T-cell (primary cell): ENCODE measurements around the gene COG8. TPM values are rescaled to one million over a fixed set of nuclear protein-coding genes. Genes with fewer than 3 reads are reported as not detected.

ENCODE experiments used
- ATAC-seq, 4 experiments: fragments of 200-7000 bp in 3 of 4; fragments of 150-1000 bp in 1 of 4; cut with Tn5 transposase; replicated peaks in 1 of 4; 1 replicate in 3 of 4; 2 replicates in 1 of 4; pipeline ENCODE4 v1.10.0; 2021; ENCODE audit warnings: moderate library complexity in 3 of 4, mild to moderate bottlenecking in 2 of 4, moderate number of reproducible peaks in 1 of 4
- CTCF ChIA-PET, 2 donors: fragments of 300-600 bp; sonication (Branson Sonifier 250); formaldehyde crosslinking; loops; one replicate each; lab custom pipeline; 2022; ENCODE audit warnings: antibody characterized with exemption in 2 of 2; lab: Charles Lee
- POLR2A ChIA-PET, 2 donors: fragments of 300-600 bp; sonication (Branson Sonifier 250); formaldehyde crosslinking; loops; one replicate each; lab custom pipeline; 2022; ENCODE audit warnings: antibody characterized with exemption in 2 of 2; lab: Charles Lee
- DNase-seq, 35 experiments: peaks; one replicate each; pipeline versions ENCODE4 v3.0.0 to v3.0.0-alpha.2; 2013 to 2023
- H3K27ac ChIP-seq: one replicate; pipeline ENCODE4 v1.5.1; 2013; ENCODE audit warnings: low read length
- H3K27me3 ChIP-seq, 2 experiments: replicated peaks in 1 of 2; 1 replicate in 1 of 2; 2 replicates in 1 of 2; pipeline versions ENCODE4 v1.6.1 to v1.7.0; 2013; ENCODE audit warnings: low read length in 1 of 2, mixed read lengths in 1 of 2; ENCODE audit not compliant: control insufficient read depth in 2 of 2, insufficient read depth in 2 of 2; ENCODE audit errors: extremely low read depth in 1 of 2
- H3K36me3 ChIP-seq, 2 donors: 1 replicate in 1 of 2; 2 replicates in 1 of 2; pipeline versions ENCODE4 v1.6.1 to v1.7.0; 2013; ENCODE audit warnings: low read length in 1 of 2; ENCODE audit not compliant: control insufficient read depth in 2 of 2, insufficient read depth in 1 of 2; ENCODE audit errors: extremely low read depth in 1 of 2
- H3K4me1 ChIP-seq, 2 experiments: 1 replicate in 1 of 2; 2 replicates in 1 of 2; pipeline versions ENCODE4 v1.6.1 to v1.7.0; 2013; ENCODE audit warnings: low read length in 2 of 2, mixed read lengths in 1 of 2; ENCODE audit not compliant: insufficient read depth in 2 of 2, control insufficient read depth in 1 of 2; ENCODE audit errors: extremely low read depth in 1 of 2
- H3K4me3 ChIP-seq, 2 donors: 1 replicate in 1 of 2; 2 replicates in 1 of 2; pipeline versions ENCODE4 v1.5.1 to v1.7.0; 2013; ENCODE audit warnings: mild to moderate bottlenecking in 2 of 2, low read length in 1 of 2, moderate library complexity in 1 of 2; ENCODE audit not compliant: control insufficient read depth in 1 of 2; ENCODE audit errors: extremely low read depth in 1 of 2
- H3K9me3 ChIP-seq: 2 replicates; pipeline ENCODE4 v1.7.0; 2013
- H3K27ac Mint-ChIP-seq, 2 donors: one replicate each; pipeline ENCODE4 v1.8.0; 2020 to 2021; ENCODE audit warnings: mild to moderate bottlenecking in 2 of 2, mixed read lengths in 2 of 2
- H3K27me3 Mint-ChIP-seq, 2 donors: one replicate each; pipeline ENCODE4 v1.8.0; 2021 to 2022; ENCODE audit warnings: mixed read lengths in 2 of 2
- H3K36me3 Mint-ChIP-seq: one replicate; pipeline ENCODE4 v1.8.0; 2021; ENCODE audit warnings: mixed read lengths
- H3K4me1 Mint-ChIP-seq, 3 donors: one replicate each; pipeline ENCODE4 v1.8.0; 2020 to 2022; ENCODE audit warnings: mixed read lengths in 3 of 3, mild to moderate bottlenecking in 1 of 3
- H3K4me3 Mint-ChIP-seq, 3 donors: one replicate each; pipeline ENCODE4 v1.8.0; 2020 to 2022; ENCODE audit warnings: mild to moderate bottlenecking in 3 of 3, mixed read lengths in 3 of 3, moderate library complexity in 3 of 3
- H3K9me3 Mint-ChIP-seq, 3 donors: one replicate each; pipeline ENCODE4 v1.8.0; 2020 to 2022; ENCODE audit warnings: mixed read lengths in 3 of 3
- WGBS: methylation state at CpG from one replicate; pipeline ENCODE4 v1.1.5; 2013; ENCODE audit warnings: missing lambda C conversion rate; ENCODE audit not compliant: insufficient coverage; 5-methylcytosine and 5-hydroxymethylcytosine counted together
- total RNA-seq, 35 experiments: library from RNA in 6 of 35; stranded (reverse) in 6 of 35; fragments of 120-200 nt in 1 of 35; gene quantifications; one replicate each; pipeline versions ENCODE4 v1.2.1 to v1.2.4 and lab custom pipeline; 2013 to 2026

Gene COG8
- total RNA-seq, 5 donors from 2014 or later (not counting 1 experiment from before 2014, with no cell fraction given), result 31.2 to 70.4 (median 59.8) TPM

DNA sequence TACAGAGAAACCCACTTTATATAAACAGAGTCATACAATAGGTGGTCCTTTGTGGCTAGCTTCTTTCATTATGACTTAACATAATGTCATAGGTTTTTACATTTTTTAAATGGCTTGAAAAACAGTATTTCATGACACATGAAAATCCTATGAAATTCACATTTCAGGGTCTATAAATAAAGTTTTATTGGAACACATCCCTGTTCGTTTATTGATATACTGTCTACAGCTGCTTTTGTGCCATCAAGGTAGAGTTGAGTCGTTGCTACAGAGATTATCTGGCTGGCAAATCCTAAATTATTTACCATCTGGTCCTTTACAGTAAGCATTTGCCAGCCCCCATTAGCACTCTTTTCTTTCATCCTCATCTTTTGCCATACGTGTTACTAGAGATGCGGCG, 25.9 kb downstream of the COG8 start:
- peak overlapping the region; percentile 52 to 98 (median 55) for H3K4me3 Mint-ChIP-seq
- no peaks in the 10 kb centered on the region for H3K27me3 Mint-ChIP-seq
- CTCF ChIA-PET, result interaction anchor here in 1 of 2 donors (0.6 kb wide), 1 partner anchor 156 kb away, joined by 3 read pairs; no protein-coding TSS in a partner anchor
- no peaks in the 10 kb centered on the region for H3K9me3 Mint-ChIP-seq
- peaks cover 31 to 35% (median 32%) of the 10 kb centered on the region in 3 donors for H3K4me1 Mint-ChIP-seq
- Histone ChIP-seq H3K4me1 (peaks cover 4 to 36% of the 10 kb centered on the region in 2 experiments), H3K36me3 (peaks cover 18 to 47% of the 10 kb centered on the region in 2 donors), H3K27ac (no peak overlapping the region), H3K27me3 (no peaks in the 10 kb centered on the region), H3K4me3 (no peak overlapping the region), H3K9me3 (no peaks in the 10 kb centered on the region)
- POLR2A ChIA-PET, result no interaction called here
- 80% methylated on average over 1 of the region's 5 CpGs for WGBS
- DNase-seq (no peak), ATAC-seq (no peak)
- no peak overlapping the region for H3K27ac Mint-ChIP-seq
- peaks cover 9% of the 10 kb centered on the region for H3K36me3 Mint-ChIP-seq

DNA sequence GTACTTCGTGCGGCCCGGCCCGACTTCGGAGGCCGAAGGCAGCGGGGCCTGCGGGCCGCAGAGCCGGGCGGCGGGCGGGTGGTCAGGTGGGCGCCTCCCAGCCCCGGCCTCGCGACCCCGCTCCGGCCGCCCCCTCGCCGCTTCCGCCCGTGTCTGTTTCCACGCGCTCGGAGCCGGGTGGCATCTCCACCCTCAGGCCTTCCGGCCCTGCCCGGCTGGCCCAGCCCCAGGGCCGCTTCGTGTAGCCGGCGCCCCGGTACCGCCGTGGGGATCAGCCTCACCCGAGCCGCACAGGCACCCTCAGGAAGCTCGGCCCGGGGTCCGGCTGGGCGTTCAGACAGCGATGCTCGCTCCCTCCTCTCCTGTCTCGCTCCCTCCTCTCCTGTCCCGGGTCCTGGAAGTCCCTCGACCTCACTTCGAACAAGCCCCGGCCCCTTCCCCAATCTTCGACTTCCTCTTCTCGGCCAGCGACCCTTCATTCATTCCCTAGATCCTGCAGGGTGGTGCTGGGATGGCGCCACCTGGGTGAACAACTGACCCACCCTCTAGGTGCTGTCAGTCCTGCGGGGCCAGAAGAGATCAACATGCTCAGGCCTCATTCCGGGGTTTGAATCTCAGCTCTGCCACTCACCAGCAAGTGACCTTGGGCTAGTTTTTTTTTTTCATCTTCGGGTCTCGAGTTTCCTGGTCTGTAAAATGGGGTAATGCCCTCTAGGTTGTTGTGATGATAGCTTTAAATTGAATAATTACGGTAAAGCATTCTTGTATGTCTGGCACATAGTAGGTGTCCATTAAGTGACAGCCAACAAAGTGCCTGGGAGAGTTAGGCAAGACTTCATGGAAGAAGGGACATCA, 27.6 kb downstream of the COG8 start:
- DNase-seq (peak in 12 of 35 experiments; percentile 10 to 53 (median 18)), ATAC-seq (peak; percentile 42 to 66 (median 58))
- Mint-ChIP-seq H3K4me1 (peaks cover 31 to 35% (median 32%) of the 10 kb centered on the region in 3 donors), H3K27ac (peak overlapping the region; percentile 95), H3K36me3 (peaks cover 9% of the 10 kb centered on the region), H3K27me3 (no peaks in the 10 kb centered on the region), H3K9me3 (no peaks in the 10 kb centered on the region), H3K4me3 (peak overlapping the region; percentile 98)
- ChIA-PET CTCF (interaction anchor here in 1 of 2 donors (0.7 kb wide), 1 partner anchor 57 kb away, joined by 4 read pairs; no protein-coding TSS in a partner anchor), POLR2A (interaction anchor here in 1 of 2 donors (0.6 to 0.7 kb wide), 3 partner anchors 22 to 188 kb away, joined by 3 read pairs; no protein-coding TSS in a partner anchor)
- Histone ChIP-seq H3K27ac (no peak overlapping the region), H3K36me3 (peaks cover 18 to 35% of the 10 kb centered on the region in 2 donors), H3K9me3 (no peaks in the 10 kb centered on the region), H3K27me3 (no peaks in the 10 kb centered on the region), H3K4me3 (peak overlapping the region; percentile 36 to 67), H3K4me1 (peaks cover 4 to 36% of the 10 kb centered on the region in 2 experiments)
- 2% methylated on average over 51 of the region's 59 CpGs for WGBS

DNA sequence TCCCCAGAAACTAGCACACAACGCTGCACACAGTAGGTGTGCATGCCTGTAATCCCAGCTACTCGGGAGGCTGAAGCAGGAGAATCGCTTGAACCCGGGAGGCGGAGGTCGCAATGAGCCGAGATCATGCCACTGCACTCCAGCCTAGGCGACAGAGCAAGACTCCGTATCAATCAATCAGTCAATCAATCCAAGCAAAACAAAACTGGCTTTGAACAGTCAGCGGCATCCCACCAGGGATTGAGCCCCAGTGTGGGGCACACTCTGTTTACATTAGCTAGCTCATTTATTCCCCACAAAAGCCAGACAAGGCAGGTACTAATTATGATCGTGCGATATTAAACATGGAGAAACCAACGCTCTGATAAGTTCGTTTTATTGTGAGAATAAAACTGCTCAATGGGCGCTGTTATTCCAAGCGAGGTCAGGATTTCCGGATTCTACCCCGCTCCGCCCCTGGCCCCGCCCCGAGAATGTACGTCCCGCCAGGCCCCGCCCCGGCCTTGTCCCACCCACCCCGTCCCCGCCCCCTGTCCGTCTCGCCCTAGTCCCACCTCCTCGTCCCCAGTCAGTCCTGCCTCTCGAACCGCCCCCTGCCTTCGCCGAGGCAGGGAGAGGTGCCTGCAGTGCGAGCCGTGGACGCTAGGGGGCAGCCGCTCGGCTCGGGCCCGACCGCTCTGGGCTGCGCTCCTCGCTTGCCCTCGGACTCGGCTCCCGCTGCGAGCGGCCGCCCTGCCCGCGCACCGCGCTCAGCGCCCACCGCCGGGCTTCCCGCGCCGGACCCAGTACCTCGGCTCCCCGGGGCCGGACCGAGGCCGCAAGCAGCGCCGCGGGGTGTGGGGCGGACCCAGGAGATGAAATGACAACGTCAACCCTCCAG, 28.5 kb downstream of the COG8 start, which contains the start of gene VPS4A:
Gene VPS4A, plus strand, starts transcription at position 698 of the 880 bp plus-strand sequence. Its CDS starts 162 bp downstream, at position 860.
- WGBS, result 13% methylated on average over 46 of the region's 70 CpGs
- H3K36me3 Mint-ChIP-seq, result peaks cover 2% of the 10 kb centered on the region
- peak within 1 kb of the TSS; percentile 38 to 67 for H3K4me3 ChIP-seq

DNA sequence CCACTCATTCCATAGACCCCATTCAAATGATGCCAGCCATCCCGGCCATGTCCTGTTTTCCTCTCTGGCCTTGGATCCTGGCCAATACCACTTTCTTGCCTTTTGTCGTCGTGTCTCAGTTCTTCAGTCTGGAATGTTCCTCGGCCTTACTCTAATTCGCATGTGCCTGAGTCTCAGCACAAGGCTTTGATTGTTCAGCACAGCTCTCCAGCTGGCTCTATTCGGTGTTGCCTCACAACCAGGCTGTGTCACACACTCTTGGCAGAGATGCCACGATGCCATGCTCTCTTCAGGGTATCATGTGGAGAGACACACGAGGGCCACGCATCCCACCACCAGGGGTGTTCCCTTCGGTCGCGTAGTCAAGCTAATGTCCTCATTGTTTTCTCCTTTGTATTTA, 30.0 kb downstream of the COG8 start:
- no peaks in the 10 kb centered on the region for H3K27me3 Mint-ChIP-seq
- POLR2A ChIA-PET, result no interaction called here
- H3K4me1 ChIP-seq, result peaks cover 4 to 31% of the 10 kb centered on the region in 2 experiments
- H3K4me3 ChIP-seq, result no peak overlapping the region
- peak overlapping the region in 1 of 3 donors; percentile 5 for H3K4me3 Mint-ChIP-seq
- H3K36me3 Mint-ChIP-seq, result no peaks in the 10 kb centered on the region
- no peaks in the 10 kb centered on the region for H3K9me3 ChIP-seq
- no peak for ATAC-seq
- no peak for DNase-seq
- no peak overlapping the region for H3K27ac ChIP-seq
- H3K36me3 ChIP-seq, result peaks cover 0 to 10% of the 10 kb centered on the region in 2 donors
- peak overlapping the region in 1 of 2 donors; percentile 2 for H3K27ac Mint-ChIP-seq
- peaks cover 26 to 30% (median 27%) of the 10 kb centered on the region in 3 donors for H3K4me1 Mint-ChIP-seq
- CTCF ChIA-PET, result no interaction called here
- H3K27me3 ChIP-seq, result no peaks in the 10 kb centered on the region
- 85% methylated on average over 7 of the region's 12 CpGs for WGBS
- no peaks in the 10 kb centered on the region for H3K9me3 Mint-ChIP-seq

More for the DNA sequence above, 28.5 kb downstream of the COG8 start, which contains the start of gene VPS4A:
- H3K4me3 Mint-ChIP-seq, result peak within 1 kb of the TSS; percentile 98
- peaks cover 4 to 36% of the 10 kb centered on the region in 2 experiments for H3K4me1 ChIP-seq
- no peaks in the 10 kb centered on the region for H3K9me3 ChIP-seq
- no peaks in the 10 kb centered on the region for H3K9me3 Mint-ChIP-seq
- H3K27me3 ChIP-seq, result no peaks in the 10 kb centered on the region
- ATAC-seq, result peak; percentile 92 to 99 (median 94)
- peak within 1 kb of the TSS; percentile 95 for H3K27ac Mint-ChIP-seq
- H3K27ac ChIP-seq, result peak within 1 kb of the TSS; percentile 73
- POLR2A ChIA-PET, result interaction anchor here in 1 of 2 donors (0.5 kb wide), 1 partner anchor 183 kb away, joined by 4 read pairs; no protein-coding TSS in a partner anchor
- no peaks in the 10 kb centered on the region for H3K27me3 Mint-ChIP-seq
- peaks cover 31 to 35% (median 32%) of the 10 kb centered on the region in 3 donors for H3K4me1 Mint-ChIP-seq
- DNase-seq, result peak; percentile 92 to 98 (median 96)
- peaks cover 11 to 26% of the 10 kb centered on the region in 2 donors for H3K36me3 ChIP-seq
- CTCF ChIA-PET, result interaction anchor here (0.6 to 0.7 kb wide), 3 partner anchors 22 to 781 kb away, joined by 3 to 4 read pairs (median 3); no protein-coding TSS in a partner anchor

DNA sequence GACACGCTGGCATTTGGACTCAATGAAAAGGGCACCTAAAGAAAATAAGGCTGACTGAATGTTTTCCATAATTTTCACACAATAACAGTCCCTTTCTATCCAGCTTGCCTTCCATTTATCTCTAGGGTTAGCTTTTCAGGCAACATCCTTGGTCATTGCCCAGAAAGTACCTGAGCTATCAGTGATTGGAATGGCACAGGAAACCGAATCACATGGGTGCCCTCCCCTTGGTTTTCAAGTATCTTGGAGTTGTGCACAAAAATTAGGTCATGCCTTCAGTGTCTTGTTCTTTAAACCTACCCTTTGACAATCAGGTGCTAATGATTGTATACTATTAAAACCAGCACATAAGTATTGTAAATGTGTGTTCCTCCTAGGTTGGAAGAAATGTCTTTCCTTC, 31.5 kb downstream of the COG8 start:
- peaks cover 0 to 4% of the 10 kb centered on the region in 2 donors for H3K36me3 ChIP-seq
- H3K36me3 Mint-ChIP-seq, result peaks cover 5% of the 10 kb centered on the region
- H3K9me3 Mint-ChIP-seq, result no peaks in the 10 kb centered on the region
- no peak overlapping the region for H3K27ac Mint-ChIP-seq
- H3K4me3 Mint-ChIP-seq, result no peak overlapping the region
- peaks cover 13 to 17% (median 14%) of the 10 kb centered on the region in 3 donors for H3K4me1 Mint-ChIP-seq
- ChIA-PET CTCF (no interaction called here), POLR2A (interaction anchor here (0.6 kb wide), 2 partner anchors 36 to 113 kb away, joined by 3 to 4 read pairs; no protein-coding TSS in a partner anchor)
- ATAC-seq (no peak), DNase-seq (no peak)
- H3K9me3 ChIP-seq, result no peaks in the 10 kb centered on the region
- H3K4me1 ChIP-seq, result peaks cover 4 to 21% of the 10 kb centered on the region in 2 experiments
- WGBS, result 89% methylated on average over 2 of the region's 2 CpGs
- H3K27me3 Mint-ChIP-seq, result no peaks in the 10 kb centered on the region
- H3K4me3 ChIP-seq, result no peak overlapping the region
- no peaks in the 10 kb centered on the region for H3K27me3 ChIP-seq
- no peak overlapping the region for H3K27ac ChIP-seq
